ENCODE results near the gene WDR48.

The WDR48 gene

DNA sequence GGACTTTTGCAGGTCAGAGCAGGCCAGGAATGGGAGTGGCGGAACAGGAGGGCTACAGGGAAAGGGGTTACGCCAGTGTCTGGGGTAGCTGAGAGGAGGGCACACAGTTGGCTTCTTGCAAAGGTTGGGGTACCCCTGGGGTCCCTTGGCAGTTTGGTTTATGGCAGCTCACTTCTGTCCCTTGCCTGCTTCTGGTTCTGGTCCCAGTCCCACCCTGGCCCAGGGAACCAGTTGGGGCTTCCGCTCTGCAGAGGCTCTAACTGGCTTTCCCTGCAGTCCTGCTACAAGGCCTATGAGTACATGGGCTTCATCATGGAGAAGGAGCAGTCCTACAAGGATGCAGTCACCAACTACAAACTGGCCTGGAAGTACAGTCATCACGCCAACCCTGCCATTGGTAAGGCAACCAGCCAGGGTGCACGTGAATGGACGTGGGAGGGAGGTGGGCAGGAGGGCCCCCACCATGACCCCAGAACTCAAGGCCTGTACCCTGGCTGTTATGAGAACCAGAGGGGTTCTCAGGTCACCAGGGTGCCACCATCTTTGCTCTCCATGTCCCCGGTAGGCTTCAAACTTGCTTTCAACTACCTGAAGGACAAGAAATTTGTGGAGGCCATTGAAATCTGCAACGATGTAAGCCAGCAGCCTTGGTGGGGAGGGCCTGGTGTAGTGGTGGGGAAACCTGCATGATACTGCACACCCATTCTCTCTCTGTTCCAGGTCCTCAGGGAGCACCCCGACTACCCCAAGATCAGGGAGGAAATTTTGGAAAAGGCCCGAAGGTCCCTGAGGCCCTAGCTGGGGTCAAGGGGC is 86.4 kb downstream of the WDR48 start:
- no peak overlapping the region for H3K9ac ChIP-seq (ENCODE audit: low read depth, low read length)
- H3K4me3 ChIP-seq (ENCODE audit: low read depth in 1 of 2, low read length in 2 of 2), result no peak overlapping the region
- H3K27ac ChIP-seq (ENCODE audit: low read length), result no peak overlapping the region
- no peak overlapping the region for H2AFZ ChIP-seq (ENCODE audit: low read depth, low read length)
- no peak overlapping the region for H3K4me2 ChIP-seq (ENCODE audit: insufficient read depth, low read length)
- DNase-seq, result no peak
- no peaks in the 10 kb centered on the region for H3K4me1 ChIP-seq (ENCODE audit: insufficient read depth, low read length)
- peaks cover 3% of the 10 kb centered on the region; the same call in 1 of the 2 replicates for H3K36me3 ChIP-seq (ENCODE audit: insufficient read depth, low read length)
- H4K20me1 ChIP-seq (ENCODE audit: insufficient read depth, low read length), result no peaks in the 10 kb centered on the region
- no peaks in the 10 kb centered on the region for H3K9me3 ChIP-seq (ENCODE audit: insufficient read depth, low read length, severe bottlenecking)
- no peaks in the 10 kb centered on the region for H3K27me3 ChIP-seq (ENCODE audit: insufficient read depth, low read length, poor library complexity)
- no peak for ATAC-seq (ENCODE audit: insufficient read depth, low read depth)
- TF ChIP-seq EZH2 (IDR thresholded peaks at IDR 0.05; ENCODE audit: borderline replicate concordance, low read depth, low read length, severe bottlenecking), result no peak
- no peak for TF ChIP-seq CTCF (IDR thresholded peaks at IDR 0.05; ENCODE audit: borderline replicate concordance, extremely low read depth, low read length, poor library complexity, severe bottlenecking)
- H3K79me2 ChIP-seq (ENCODE audit: insufficient read depth, low read length), result no peaks in the 10 kb centered on the region

DNA sequence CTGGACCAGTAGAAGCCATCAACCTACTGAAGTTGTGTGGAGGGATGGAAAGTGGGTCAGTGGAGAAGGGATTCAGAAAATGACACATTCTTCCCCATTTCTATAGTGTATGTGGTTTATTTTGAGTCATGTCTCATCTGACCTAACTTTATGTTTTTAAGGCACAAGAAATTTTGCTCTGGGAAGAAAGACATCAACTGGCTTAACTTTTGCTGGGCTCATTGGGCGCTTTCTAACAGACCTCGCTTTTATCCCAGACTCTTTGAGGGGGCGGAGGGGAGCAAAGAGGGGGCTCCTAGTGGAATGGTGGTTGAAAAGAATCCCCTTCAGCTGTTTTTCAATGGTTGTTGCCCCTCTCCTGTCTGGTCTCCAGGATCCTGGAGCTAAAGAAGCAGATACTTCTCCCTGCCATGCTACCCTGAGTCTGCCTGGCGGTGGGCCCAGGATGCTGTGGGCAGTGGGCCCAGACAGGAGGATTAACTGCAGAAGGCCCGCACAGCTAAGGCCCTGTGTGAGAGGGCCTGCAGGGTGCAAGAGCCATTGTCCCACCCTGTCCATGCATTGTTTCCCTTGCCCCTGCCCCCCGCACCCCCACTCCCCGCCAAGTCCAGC is 87.1 kb downstream of the WDR48 start:
- Histone ChIP-seq H3K27ac (ENCODE audit: low read length) (no peak overlapping the region), H3K27me3 (ENCODE audit: insufficient read depth, low read length, poor library complexity) (no peaks in the 10 kb centered on the region), H2AFZ (ENCODE audit: low read depth, low read length) (no peak overlapping the region), H3K9me3 (ENCODE audit: insufficient read depth, low read length, severe bottlenecking) (no peaks in the 10 kb centered on the region), H3K4me3 (ENCODE audit: low read depth in 1 of 2, low read length in 2 of 2) (no peak overlapping the region), H3K79me2 (ENCODE audit: insufficient read depth, low read length) (no peaks in the 10 kb centered on the region), H3K4me2 (ENCODE audit: insufficient read depth, low read length) (no peak overlapping the region), H3K4me1 (ENCODE audit: insufficient read depth, low read length) (no peaks in the 10 kb centered on the region), H3K9ac (ENCODE audit: low read depth, low read length) (no peak overlapping the region), H4K20me1 (ENCODE audit: insufficient read depth, low read length) (no peaks in the 10 kb centered on the region), H3K36me3 (ENCODE audit: insufficient read depth, low read length) (peaks cover 8% of the 10 kb centered on the region; the same call in 1 of the 2 replicates)
- TF ChIP-seq EZH2 (IDR thresholded peaks at IDR 0.05; ENCODE audit: borderline replicate concordance, low read depth, low read length, severe bottlenecking) (no peak), CTCF (IDR thresholded peaks at IDR 0.05; ENCODE audit: borderline replicate concordance, extremely low read depth, low read length, poor library complexity, severe bottlenecking) (no peak)
- no peak for DNase-seq
- ATAC-seq (ENCODE audit: insufficient read depth, low read depth), result no peak

- Histone ChIP-seq H3K27ac (ENCODE audit: low read length) (no peak overlapping the region), H2AFZ (ENCODE audit: low read depth, low read length) (no peak overlapping the region), H3K36me3 (ENCODE audit: insufficient read depth, low read length) (peaks cover 8% of the 10 kb centered on the region; the same call in 1 of the 2 replicates), H3K4me2 (ENCODE audit: insufficient read depth, low read length) (no peak overlapping the region), H3K4me3 (ENCODE audit: low read depth in 1 of 2, low read length in 2 of 2) (no peak overlapping the region), H3K27me3 (ENCODE audit: insufficient read depth, low read length, poor library complexity) (no peaks in the 10 kb centered on the region), H3K79me2 (ENCODE audit: insufficient read depth, low read length) (no peaks in the 10 kb centered on the region), H3K9me3 (ENCODE audit: insufficient read depth, low read length, severe bottlenecking) (no peaks in the 10 kb centered on the region), H3K9ac (ENCODE audit: low read depth, low read length) (no peak overlapping the region), H4K20me1 (ENCODE audit: insufficient read depth, low read length) (no peaks in the 10 kb centered on the region), H3K4me1 (ENCODE audit: insufficient read depth, low read length) (no peaks in the 10 kb centered on the region)
- no peak for TF ChIP-seq CTCF (IDR thresholded peaks at IDR 0.05; ENCODE audit: borderline replicate concordance, extremely low read depth, low read length, poor library complexity, severe bottlenecking)
- TF ChIP-seq EZH2 (IDR thresholded peaks at IDR 0.05; ENCODE audit: borderline replicate concordance, low read depth, low read length, severe bottlenecking), result no peak
- no peak for ATAC-seq (ENCODE audit: insufficient read depth, low read depth)
- DNase-seq, result no peak
These were observed 87.6 kb downstream of the WDR48 start for GRCh38 chr3:39139442-39139841.
